ENCODE data around the gene MESD. TPM values are rescaled to one million over a fixed set of nuclear protein-coding genes. Genes with fewer than 3 reads are reported as not detected.
A peak's percentile ranks its signal among the peaks of the same experiment; 100 is the strongest.

MESD gene
- total and polyA plus RNA-seq, 7 donors, result 4.6 to 9.4 (median 7.0) TPM

DNA sequence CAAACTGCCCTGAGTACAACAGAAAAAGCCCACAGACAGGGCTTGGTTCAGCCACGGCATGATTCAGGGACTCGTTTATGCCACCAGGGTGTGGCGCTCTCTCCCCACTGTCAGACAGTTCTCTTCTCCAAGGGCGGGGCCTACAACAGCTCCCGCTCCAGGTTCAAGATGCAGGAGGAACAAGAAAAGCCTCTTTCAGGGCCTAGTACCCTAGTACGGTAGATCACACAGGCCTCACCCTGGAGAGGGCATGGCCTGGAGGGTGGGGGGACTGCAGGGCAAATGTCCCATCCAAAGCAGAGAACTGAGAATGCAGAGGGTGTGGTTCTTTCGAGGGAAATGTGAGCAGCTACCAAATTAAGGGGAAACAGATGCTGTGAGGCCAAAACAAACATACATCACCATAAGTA lies 12.0 kb downstream of the MESD start:
- no peak overlapping the region for H3K27ac ChIP-seq
- TF ChIP-seq, protein P1, sequence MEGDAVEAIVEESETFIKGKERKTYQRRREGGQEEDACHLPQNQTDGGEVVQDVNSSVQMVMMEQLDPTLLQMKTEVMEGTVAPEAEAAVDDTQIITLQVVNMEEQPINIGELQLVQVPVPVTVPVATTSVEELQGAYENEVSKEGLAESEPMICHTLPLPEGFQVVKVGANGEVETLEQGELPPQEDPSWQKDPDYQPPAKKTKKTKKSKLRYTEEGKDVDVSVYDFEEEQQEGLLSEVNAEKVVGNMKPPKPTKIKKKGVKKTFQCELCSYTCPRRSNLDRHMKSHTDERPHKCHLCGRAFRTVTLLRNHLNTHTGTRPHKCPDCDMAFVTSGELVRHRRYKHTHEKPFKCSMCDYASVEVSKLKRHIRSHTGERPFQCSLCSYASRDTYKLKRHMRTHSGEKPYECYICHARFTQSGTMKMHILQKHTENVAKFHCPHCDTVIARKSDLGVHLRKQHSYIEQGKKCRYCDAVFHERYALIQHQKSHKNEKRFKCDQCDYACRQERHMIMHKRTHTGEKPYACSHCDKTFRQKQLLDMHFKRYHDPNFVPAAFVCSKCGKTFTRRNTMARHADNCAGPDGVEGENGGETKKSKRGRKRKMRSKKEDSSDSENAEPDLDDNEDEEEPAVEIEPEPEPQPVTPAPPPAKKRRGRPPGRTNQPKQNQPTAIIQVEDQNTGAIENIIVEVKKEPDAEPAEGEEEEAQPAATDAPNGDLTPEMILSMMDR (IDR thresholded peaks at IDR 0.05), result peak; percentile 55
- DNase-seq (peak; percentile 69 to 74), ATAC-seq (peak; percentile 42 to 74 (median 67))
- no peaks in the 10 kb centered on the region for H3K9me3 ChIP-seq
- no peaks in the 10 kb centered on the region for H3K27me3 ChIP-seq (ENCODE audit: insufficient read depth in 3 of 3, low read length in 2 of 3)
- no peak overlapping the region for H3K4me3 ChIP-seq
- intact Hi-C loops (cut with DNase I), result loop anchor here (5.0 to 10.0 kb wide), 2 partner anchors 290 to 413 kb away; no protein-coding TSS in a partner anchor
- H3K36me3 ChIP-seq (ENCODE audit: insufficient read depth in 1 of 2, low read depth in 1 of 2), result peaks cover 2 to 47% of the 10 kb centered on the region in 2 donors
- no peaks in the 10 kb centered on the region for H3K4me1 ChIP-seq
- 43 to 49% (median 49%) methylated on average over 7 of the region's 7 CpGs for WGBS, 3 donors

DNA sequence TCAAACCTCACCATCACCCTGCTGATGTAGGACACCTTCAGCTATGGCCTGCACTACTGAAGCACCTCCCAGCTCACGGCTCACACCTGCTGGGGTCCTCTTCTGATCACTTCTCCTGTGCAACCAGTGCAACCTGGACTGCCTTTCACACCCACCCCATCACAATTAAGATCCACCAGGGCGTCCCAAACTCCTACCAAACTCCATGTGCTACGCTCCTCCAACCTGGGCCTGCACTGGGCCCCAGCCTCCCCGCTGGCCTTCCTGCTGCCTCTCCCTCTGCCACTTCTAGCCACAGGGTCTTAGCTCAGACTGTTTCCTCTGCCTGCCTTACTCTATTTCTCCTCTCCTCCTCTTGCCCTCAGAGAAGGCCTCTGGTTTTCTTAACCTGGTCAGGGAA lies 12.8 kb downstream of the MESD start:
- Histone ChIP-seq H3K9me3 (no peaks in the 10 kb centered on the region), H3K4me3 (no peak overlapping the region), H3K27me3 (ENCODE audit: insufficient read depth in 3 of 3, low read length in 2 of 3) (no peaks in the 10 kb centered on the region), H3K27ac (no peak overlapping the region), H3K36me3 (ENCODE audit: insufficient read depth in 1 of 2, low read depth in 1 of 2) (peaks cover 2 to 46% of the 10 kb centered on the region in 2 donors), H3K4me1 (no peaks in the 10 kb centered on the region)
- ATAC-seq, result no peak
- intact Hi-C loops (cut with DNase I), result loop anchor here (5.0 to 10.0 kb wide), 2 partner anchors 290 to 412 kb away; no protein-coding TSS in a partner anchor
- TF ChIP-seq, protein P1 (IDR thresholded peaks at IDR 0.05), result no peak
- no peak for DNase-seq
- 91 to 94% (median 93%) methylated on average over 4 of the region's 4 CpGs for WGBS, 3 donors

DNA sequence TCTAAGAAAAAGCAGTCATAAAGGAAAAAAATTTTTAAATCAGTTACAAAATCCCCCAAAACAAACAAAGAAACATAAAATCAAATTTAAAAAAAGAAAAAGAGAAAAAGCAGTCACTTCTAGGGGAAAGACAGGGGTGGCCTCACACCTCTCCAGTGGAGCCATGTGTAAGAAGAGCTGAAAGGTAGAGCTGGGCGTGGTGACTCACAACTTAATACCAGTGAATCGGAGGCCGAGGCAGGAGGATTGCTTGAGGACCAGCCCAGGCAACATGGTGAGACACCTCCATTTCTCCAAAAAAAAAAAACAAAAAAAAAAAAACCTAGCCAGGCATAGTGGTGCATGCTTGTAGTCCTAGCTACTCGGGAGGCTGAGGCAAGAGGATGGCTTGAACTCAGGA lies 14.7 kb downstream of the MESD start:
- ATAC-seq, result no peak
- 96 to 98% (median 97%) methylated on average over 4 of the region's 4 CpGs for WGBS, 3 donors
- TF ChIP-seq, protein P1 (IDR thresholded peaks at IDR 0.05), result no peak
- H3K36me3 ChIP-seq (ENCODE audit: insufficient read depth in 1 of 2, low read depth in 1 of 2), result peaks cover 2 to 27% of the 10 kb centered on the region in 2 donors
- H3K27ac ChIP-seq, result no peak overlapping the region
- no peak overlapping the region for H3K4me3 ChIP-seq
- no peaks in the 10 kb centered on the region for H3K27me3 ChIP-seq (ENCODE audit: insufficient read depth in 3 of 3, low read length in 2 of 3)
- intact Hi-C loops (cut with DNase I), result loop anchor here (5.0 to 10.0 kb wide), 3 partner anchors 292 to 518 kb away; no protein-coding TSS in a partner anchor
- H3K9me3 ChIP-seq, result no peaks in the 10 kb centered on the region
- no peak for DNase-seq
- H3K4me1 ChIP-seq, result peaks cover under 1% of the 10 kb centered on the region

DNA sequence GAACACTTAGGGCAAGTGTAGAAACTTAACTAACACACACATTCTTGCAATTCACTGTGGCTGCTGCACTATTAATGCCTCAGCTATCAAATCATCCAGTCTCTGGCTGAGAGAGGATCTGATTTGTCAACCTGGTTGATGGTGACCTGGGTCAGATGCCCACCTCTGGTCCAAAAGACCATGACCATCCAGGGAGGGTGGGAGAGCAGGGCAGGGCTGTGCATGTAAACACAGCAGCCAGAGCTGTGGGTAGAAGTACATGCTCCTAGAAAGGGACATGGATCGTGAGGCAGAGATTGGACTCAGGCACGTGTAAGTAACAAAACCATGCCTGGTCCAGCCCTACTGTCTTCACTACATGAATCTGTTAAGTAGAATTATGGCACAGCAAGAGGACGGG lies 17.3 kb downstream of the MESD start:
- H3K4me1 ChIP-seq, result peaks cover 3% of the 10 kb centered on the region
- intact Hi-C loops (cut with DNase I), result loop anchor here in 1 of 2 donors (5.0 to 10.0 kb wide), 2 partner anchors 407 to 515 kb away; no protein-coding TSS in a partner anchor
- H3K36me3 ChIP-seq (ENCODE audit: insufficient read depth in 1 of 2, low read depth in 1 of 2), result peaks cover 0 to 21% of the 10 kb centered on the region in 2 donors
- H3K4me3 ChIP-seq, result no peak overlapping the region
- TF ChIP-seq, protein P1 (IDR thresholded peaks at IDR 0.05), result no peak
- no peak overlapping the region for H3K27ac ChIP-seq
- no peak for DNase-seq
- no peaks in the 10 kb centered on the region for H3K9me3 ChIP-seq
- WGBS, 3 donors, result 90 to 97% (median 92%) methylated on average over 3 of the region's 3 CpGs
- no peaks in the 10 kb centered on the region for H3K27me3 ChIP-seq (ENCODE audit: insufficient read depth in 3 of 3, low read length in 2 of 3)
- no peak for ATAC-seq

DNA sequence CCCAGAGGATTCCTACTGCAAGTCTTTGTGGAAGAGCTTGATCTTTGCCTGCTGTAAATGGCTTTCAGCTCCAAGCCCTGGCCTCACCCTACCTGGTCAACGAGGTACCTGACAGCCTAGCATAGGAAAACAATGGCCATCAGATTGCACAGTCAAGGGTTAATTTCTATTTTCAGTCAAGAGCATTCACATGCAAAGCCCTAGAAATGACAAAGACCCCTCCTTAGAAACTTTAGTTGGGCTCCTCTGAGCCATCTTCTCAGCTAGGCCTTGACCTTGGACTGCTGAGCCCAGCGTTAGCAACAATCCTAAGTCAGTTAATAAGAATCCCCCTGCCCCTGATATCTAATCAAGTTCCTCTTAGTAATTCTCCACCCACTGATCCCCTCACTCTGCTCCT lies 18.5 kb downstream of the MESD start:
- intact Hi-C loops (cut with DNase I), result loop anchor here (2.0 to 10.0 kb wide), 4 partner anchors 192 to 516 kb away; partner anchors contain the start of gene CEMIP (in 1 of the 2)
- Histone ChIP-seq H3K9me3 (no peaks in the 10 kb centered on the region), H3K27me3 (ENCODE audit: insufficient read depth in 3 of 3, low read length in 2 of 3) (no peaks in the 10 kb centered on the region), H3K4me1 (peaks cover 3% of the 10 kb centered on the region), H3K4me3 (no peak overlapping the region), H3K27ac (no peak overlapping the region), H3K36me3 (ENCODE audit: insufficient read depth in 1 of 2, low read depth in 1 of 2) (peaks cover 0 to 15% of the 10 kb centered on the region in 2 donors)
- DNase-seq, result no peak
- TF ChIP-seq, protein P1 (IDR thresholded peaks at IDR 0.05), result no peak
- no peak for ATAC-seq
- 77 to 84% (median 81%) methylated on average over 2 of the region's 2 CpGs for WGBS, 3 donors
